CD14-positive monocyte (primary cell): ENCODE results near the gene PIGZ. TPM values are rescaled to one million over a fixed set of nuclear protein-coding genes. Genes with fewer than 3 reads are reported as not detected.

Source experiments
- DNase-seq, 3 donors: peaks; one replicate each; pipeline ENCODE4 v3.0.0-alpha.2; 2011 to 2022
- H2AFZ ChIP-seq: 2 replicates; pipeline ENCODE4 v1.6.0; 2012; ENCODE audit warnings: mild to moderate bottlenecking, low read depth, low read length, inconsistent platforms; ENCODE audit not compliant: insufficient read depth, poor library complexity, severe bottlenecking
- H3K27ac ChIP-seq, 2 donors: 1 replicate in 1 of 2; 2 replicates in 1 of 2; pipeline ENCODE4 v1.5.1; 2012 to 2013; ENCODE audit warnings: low read length in 2 of 2, control low read depth in 1 of 2, inconsistent platforms in 1 of 2, low read depth in 1 of 2, mild to moderate bottlenecking in 1 of 2
- H3K27me3 ChIP-seq, 2 donors: one replicate each; pipeline versions ENCODE4 v1.6.0 to v1.6.1; 2011 to 2013; ENCODE audit warnings: low read length in 2 of 2; ENCODE audit not compliant: control insufficient read depth in 2 of 2, insufficient read depth in 2 of 2
- H3K36me3 ChIP-seq, 2 donors: replicated peaks in 1 of 2; 1 replicate in 1 of 2; 2 replicates in 1 of 2; pipeline versions ENCODE4 v1.5.1 to v1.6.1; 2012 to 2013; ENCODE audit warnings: low read length in 2 of 2, control low read depth in 1 of 2, inconsistent platforms in 1 of 2, mild to moderate bottlenecking in 1 of 2; ENCODE audit not compliant: insufficient read depth in 2 of 2, control insufficient read depth in 1 of 2
- H3K4me1 ChIP-seq, 2 donors: 1 replicate in 1 of 2; 2 replicates in 1 of 2; pipeline versions ENCODE4 v1.5.1 to v1.6.1; 2012 to 2013; ENCODE audit warnings: low read length in 2 of 2, control low read depth in 1 of 2, inconsistent platforms in 1 of 2, mild to moderate bottlenecking in 1 of 2, moderate library complexity in 1 of 2; ENCODE audit not compliant: insufficient read depth in 2 of 2, control insufficient read depth in 1 of 2
- H3K4me2 ChIP-seq: replicated peaks from 2 replicates; pipeline ENCODE3; 2012; ENCODE audit warnings: low read length, moderate library complexity, mild to moderate bottlenecking; ENCODE audit not compliant: poor library complexity, severe bottlenecking; ENCODE audit errors: extremely low read depth
- H3K4me3 ChIP-seq, 3 experiments: fragments of 200-600 bp in 1 of 3; sonication (generic) in 1 of 3; replicated peaks in 1 of 3; 1 replicate in 2 of 3; 2 replicates in 1 of 3; pipeline ENCODE4 v1.5.1; 2011 to 2013; ENCODE audit warnings: low read length in 3 of 3, mild to moderate bottlenecking in 3 of 3, control low read depth in 2 of 3, low read depth in 2 of 3, inconsistent platforms in 1 of 3, moderate library complexity in 1 of 3
- H3K79me2 ChIP-seq: 2 replicates; pipeline ENCODE4 v1.6.0; 2012; ENCODE audit warnings: mild to moderate bottlenecking, control low read depth, inconsistent platforms, low read length, moderate library complexity; ENCODE audit not compliant: insufficient read depth
- H3K9ac ChIP-seq: 2 replicates; pipeline ENCODE4 v1.6.0; 2017; ENCODE audit warnings: low read length, mild to moderate bottlenecking; ENCODE audit not compliant: insufficient read depth, poor library complexity, severe bottlenecking
- H3K9me3 ChIP-seq, 2 donors: replicated peaks in 1 of 2; 1 replicate in 1 of 2; 2 replicates in 1 of 2; pipeline versions ENCODE4 v1.5.1 to v1.6.1; 2012 to 2013; ENCODE audit warnings: low read length in 2 of 2, control low read depth in 1 of 2; ENCODE audit not compliant: control insufficient read depth in 1 of 2, insufficient read depth in 1 of 2
- H4K20me1 ChIP-seq: 2 replicates; pipeline ENCODE4 v1.6.0; 2012; ENCODE audit warnings: mild to moderate bottlenecking, low read length, control low read depth, moderate library complexity; ENCODE audit not compliant: insufficient read depth
- H3K27ac Mint-ChIP-seq, 7 donors: one replicate each; pipeline ENCODE4 v1.8.0; 2020; ENCODE audit warnings: mild to moderate bottlenecking in 7 of 7, mixed read lengths in 7 of 7, moderate library complexity in 6 of 7, inconsistent platforms in 2 of 7
- H3K27me3 Mint-ChIP-seq, 3 donors: one replicate each; pipeline ENCODE4 v1.8.0; 2021 to 2022; ENCODE audit warnings: low read depth in 3 of 3, mild to moderate bottlenecking in 3 of 3, mixed read lengths in 3 of 3, moderate library complexity in 3 of 3, inconsistent platforms in 1 of 3
- H3K36me3 Mint-ChIP-seq, 2 donors: one replicate each; pipeline ENCODE4 v1.8.0; 2020; ENCODE audit warnings: mixed read lengths in 2 of 2, inconsistent platforms in 1 of 2, mild to moderate bottlenecking in 1 of 2
- H3K4me1 Mint-ChIP-seq: one replicate; pipeline ENCODE4 v1.8.0; 2020; ENCODE audit warnings: mild to moderate bottlenecking, mixed read lengths
- H3K4me3 Mint-ChIP-seq, 2 donors: one replicate each; pipeline ENCODE4 v1.8.0; 2020; ENCODE audit warnings: mild to moderate bottlenecking in 2 of 2, mixed read lengths in 2 of 2, moderate library complexity in 1 of 2
- H3K9me3 Mint-ChIP-seq, 7 donors: one replicate each; pipeline ENCODE4 v1.8.0; 2020 to 2022; ENCODE audit warnings: mixed read lengths in 7 of 7, mild to moderate bottlenecking in 6 of 7, moderate library complexity in 6 of 7, inconsistent platforms in 2 of 7
- CTCF ChIP-seq: fragments of 200-600 bp; IDR thresholded peaks from one replicate; pipeline ENCODE4 v1.8.0; 2022; ENCODE audit warnings: antibody characterized with exemption, mild to moderate bottlenecking
- WGBS: methylation state at CpG from one replicate; pipeline ENCODE4 v1.1.5; 2013; ENCODE audit warnings: missing lambda C conversion rate; ENCODE audit not compliant: insufficient coverage; 5-methylcytosine and 5-hydroxymethylcytosine counted together
- intact Hi-C, 2 donors: fragments of 100-400 bp; cut with micrococcal nuclease; formaldehyde crosslinking; loops; one replicate each; pipeline versions ENCODE4 v1.15.0 to v1.15.1; 2023
- polyA plus RNA-seq, 3 donors: library from polyadenylated mRNA; depleted of rRNA in 1 of 3; unstranded in 2 of 3; stranded (reverse) in 1 of 3; fragments of 300-500 nt in 2 of 3; fragments of >200 nt in 1 of 3; fragmentation: Illumina TruSeq in 2 of 3; gene quantifications; 1 replicate in 2 of 3; 2 replicates in 1 of 3; pipeline ENCODE4 v1.2.3, GENCODE V29; 2012 to 2021

The PIGZ gene
- polyA plus RNA-seq, 3 donors = 1.6 to 3.8 (median 1.9) TPM

GRCh38 chr3:196965804-196966173, 2.8 kb downstream of the PIGZ start:
- no peak for TF ChIP-seq CTCF
- Mint-ChIP-seq H3K9me3 (peaks cover 0 to 18% (median 14%) of the 10 kb centered on the region in 7 donors), H3K27ac (no peak overlapping the region), H3K27me3 (peaks cover 14 to 18% (median 15%) of the 10 kb centered on the region in 3 donors), H3K4me3 (no peak overlapping the region), H3K4me1 (peaks cover 16% of the 10 kb centered on the region), H3K36me3 (peaks cover 9 to 18% of the 10 kb centered on the region in 2 donors)
- Histone ChIP-seq H3K9ac (no peak overlapping the region), H3K9me3 (peaks cover 4 to 23% of the 10 kb centered on the region in 2 donors), H4K20me1 (no peaks in the 10 kb centered on the region), H3K4me1 (peaks cover 12 to 13% of the 10 kb centered on the region in 2 donors), H3K36me3 (no peaks in the 10 kb centered on the region), H3K4me2 (no peak overlapping the region), H3K27me3 (no peaks in the 10 kb centered on the region), H3K4me3 (no peak overlapping the region), H2AFZ (no peak overlapping the region), H3K27ac (no peak overlapping the region), H3K79me2 (peaks cover 10% of the 10 kb centered on the region)
- WGBS = 96% methylated on average over 8 of the region's 10 CpGs
- intact Hi-C loops = no loop called here
- no peak for DNase-seq

GRCh38 chr3:196965112-196965803, 3.4 kb downstream of the PIGZ start:
- Mint-ChIP-seq H3K27ac (no peak overlapping the region), H3K4me3 (no peak overlapping the region), H3K27me3 (peaks cover 9 to 13% (median 10%) of the 10 kb centered on the region in 3 donors), H3K36me3 (peaks cover 9 to 18% of the 10 kb centered on the region in 2 donors), H3K4me1 (peaks cover 12% of the 10 kb centered on the region), H3K9me3 (peaks cover 0 to 18% (median 14%) of the 10 kb centered on the region in 7 donors)
- Histone ChIP-seq H3K4me1 (peaks cover 12 to 13% of the 10 kb centered on the region in 2 donors), H4K20me1 (no peaks in the 10 kb centered on the region), H3K36me3 (no peaks in the 10 kb centered on the region), H2AFZ (no peak overlapping the region), H3K4me3 (no peak overlapping the region), H3K79me2 (peaks cover 10% of the 10 kb centered on the region), H3K27me3 (no peaks in the 10 kb centered on the region), H3K9ac (no peak overlapping the region), H3K27ac (no peak overlapping the region), H3K9me3 (peaks cover 4 to 23% of the 10 kb centered on the region in 2 donors), H3K4me2 (no peak overlapping the region)
- 100% methylated on average over 5 of the region's 11 CpGs for WGBS
- DNase-seq = no peak
- no peak for TF ChIP-seq CTCF
- intact Hi-C loops = no loop called here
